Left lung (tissue), 10 donors: ENCODE results near the gene KRT40. TPM values are rescaled to one million over a fixed set of nuclear protein-coding genes. Genes with fewer than 3 reads are reported as not detected.

Experiments
- ATAC-seq: fragments of 200-7000 bp; cut with Tn5 transposase; one replicate; pipeline ENCODE4 v1.9.1; 2020; ENCODE audit warnings: moderate library complexity
- DNase-seq, 4 donors: peaks; one replicate each; pipeline ENCODE4 v3.0.0-alpha.2; 2013 to 2020
- H3K27ac ChIP-seq, 2 donors: fragments of 200-600 bp; sonication (generic) in 1 of 2; one replicate each; pipeline versions ENCODE4 v1.5.0 to v1.8.0; 2020 to 2021
- H3K27me3 ChIP-seq, 2 donors: fragments of 200-600 bp; sonication (generic) in 1 of 2; one replicate each; pipeline versions ENCODE4 v1.5.0 to v1.8.0; 2020 to 2021
- H3K36me3 ChIP-seq, 2 donors: fragments of 200-600 bp; sonication (generic) in 1 of 2; one replicate each; pipeline versions ENCODE4 v1.5.0 to v1.8.0; 2020 to 2021
- H3K4me1 ChIP-seq, 2 donors: fragments of 200-600 bp; one replicate each; pipeline ENCODE4 v1.8.0; 2021
- H3K4me3 ChIP-seq, 2 donors: fragments of 200-600 bp; sonication (generic) in 1 of 2; one replicate each; pipeline versions ENCODE4 v1.5.0 to v1.8.0; 2020 to 2021; ENCODE audit warnings: mild to moderate bottlenecking in 1 of 2
- H3K9me3 ChIP-seq, 2 donors: fragments of 200-600 bp; sonication (generic) in 1 of 2; one replicate each; pipeline versions ENCODE4 v1.5.0 to v1.8.0; 2020 to 2021
- CTCF ChIP-seq, 2 donors: fragments of 200-600 bp; sonication (generic) in 1 of 2; IDR thresholded peaks; one replicate each; pipeline versions ENCODE4 v1.5.0 to v1.8.0; 2021; ENCODE audit warnings: antibody characterized with exemption in 2 of 2
- intact Hi-C, 2 donors: fragments of 100-400 bp; cut with DNase I; formaldehyde crosslinking; loops; one replicate each; pipeline versions ENCODE4 v1.11.2 to v1.14.2; 2022
- polyA plus RNA-seq, 6 donors: library from polyadenylated mRNA; unstranded; fragments of 120-200 nt; gene quantifications; one replicate each; pipeline ENCODE4 v1.2.1, GENCODE V29; 2013; ENCODE audit not compliant: insufficient read length in 6 of 6
- total RNA-seq, 2 donors: library from RNA; stranded (reverse); fragmentation: NEBNext Ultra II Directional; extraction: Animal tissue kit (Norgen Biotek cat#: 25700); gene quantifications; one replicate each; pipeline ENCODE4 v1.2.1, GENCODE V29; 2021
- donor health status: DM: no; HTN: yes; CAD: no.
- donor health status: DM: no; HTN: no; CAD: no.

Gene KRT40
- total and polyA plus RNA-seq, 8 donors, result not detected

- intact Hi-C loops, result no loop called here
- peak in 1 of 4 donors; percentile 28 for DNase-seq
- no peaks in the 10 kb centered on the region for H3K9me3 ChIP-seq
- peak; percentile 57 for ATAC-seq
- H3K27me3 ChIP-seq, result peaks cover 0 to 3% of the 10 kb centered on the region in 2 donors
- no peak overlapping the region for H3K4me3 ChIP-seq
- no peak for TF ChIP-seq CTCF (IDR thresholded peaks at IDR 0.05)
- no peaks in the 10 kb centered on the region for H3K36me3 ChIP-seq
- H3K27ac ChIP-seq, result peak overlapping the region in 1 of 2 donors; percentile 30
- H3K4me1 ChIP-seq, result no peaks in the 10 kb centered on the region
These were observed 27.5 kb downstream of the KRT40 start for GRCh38 chr17:40956401-40957254.

- DNase-seq, result no peak
- peaks cover 0 to 24% of the 10 kb centered on the region in 2 donors for H3K27me3 ChIP-seq
- H3K4me3 ChIP-seq, result no peak overlapping the region
- no peak for ATAC-seq
- H3K36me3 ChIP-seq, result no peaks in the 10 kb centered on the region
- intact Hi-C loops, result no loop called here
- no peak for TF ChIP-seq CTCF (IDR thresholded peaks at IDR 0.05)
- H3K27ac ChIP-seq, result no peak overlapping the region
- no peaks in the 10 kb centered on the region for H3K9me3 ChIP-seq
- no peaks in the 10 kb centered on the region for H3K4me1 ChIP-seq
These were observed 30.2 kb downstream of the KRT40 start for GRCh38 chr17:40953881-40954280.

- ATAC-seq (peak; percentile 70), DNase-seq (no peak)
- Histone ChIP-seq H3K4me1 (no peaks in the 10 kb centered on the region), H3K27ac (peak overlapping the region in 1 of 2 donors; percentile 21), H3K4me3 (no peak overlapping the region), H3K36me3 (no peaks in the 10 kb centered on the region), H3K27me3 (peaks cover 0 to 36% of the 10 kb centered on the region in 2 donors), H3K9me3 (no peaks in the 10 kb centered on the region)
- TF ChIP-seq CTCF (IDR thresholded peaks at IDR 0.05), result no peak
- intact Hi-C loops, result no loop called here
These were observed 31.5 kb downstream of the KRT40 start for GRCh38 chr17:40952661-40953060.

- Histone ChIP-seq H3K27me3 (peaks cover 0 to 41% of the 10 kb centered on the region in 2 donors), H3K27ac (no peak overlapping the region), H3K4me1 (no peaks in the 10 kb centered on the region), H3K4me3 (no peak overlapping the region), H3K9me3 (no peaks in the 10 kb centered on the region), H3K36me3 (no peaks in the 10 kb centered on the region)
- intact Hi-C loops, result no loop called here
- ATAC-seq (no peak), DNase-seq (no peak)
- no peak for TF ChIP-seq CTCF (IDR thresholded peaks at IDR 0.05)
These were observed 32.0 kb downstream of the KRT40 start for GRCh38 chr17:40952154-40952553.

GRCh38 chr17:40951011-40951622 is 33.0 kb downstream of the KRT40 start:
- no peak overlapping the region for H3K4me3 ChIP-seq
- no peaks in the 10 kb centered on the region for H3K36me3 ChIP-seq
- H3K27me3 ChIP-seq, result peaks cover 0 to 52% of the 10 kb centered on the region in 2 donors
- intact Hi-C loops, result no loop called here
- DNase-seq (no peak), ATAC-seq (no peak)
- no peaks in the 10 kb centered on the region for H3K9me3 ChIP-seq
- TF ChIP-seq CTCF (IDR thresholded peaks at IDR 0.05), result no peak
- H3K4me1 ChIP-seq, result no peaks in the 10 kb centered on the region
- no peak overlapping the region for H3K27ac ChIP-seq
